GM19467 (cell line): ENCODE measurements around the gene MRPS9.
A peak's percentile ranks its signal among the peaks of the same experiment; 100 is the strongest.

Experiments
- ATAC-seq: cut with Tn5 transposase; IDR thresholded peaks from one replicate; pipeline ENCODE4 v1.9.1; 2021; ENCODE audit warnings: mild to moderate bottlenecking, moderate library complexity; ENCODE audit not compliant: unreplicated experiment

MRPS9 gene

DNA sequence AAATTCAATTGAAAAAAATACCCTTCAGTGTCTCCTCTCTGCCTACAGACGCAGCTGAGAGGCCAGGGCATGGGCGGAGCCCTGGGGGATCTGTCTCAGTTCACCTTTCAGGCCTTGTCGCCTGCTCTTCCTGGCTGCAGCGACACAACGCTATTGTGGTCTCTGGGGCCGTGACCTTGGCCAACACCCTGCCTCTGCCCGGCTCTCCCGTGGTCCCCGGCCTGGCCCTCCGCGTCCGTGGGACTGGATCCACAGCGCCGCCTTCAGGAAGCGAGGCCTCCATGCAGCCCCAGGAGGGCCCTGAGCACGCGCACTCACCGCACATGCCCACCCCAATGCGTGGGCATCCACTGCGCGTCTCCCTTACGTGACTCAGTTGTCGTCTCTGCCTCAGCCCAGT lies 81.1 kb downstream of the MRPS9 start:
- no peak for ATAC-seq

DNA sequence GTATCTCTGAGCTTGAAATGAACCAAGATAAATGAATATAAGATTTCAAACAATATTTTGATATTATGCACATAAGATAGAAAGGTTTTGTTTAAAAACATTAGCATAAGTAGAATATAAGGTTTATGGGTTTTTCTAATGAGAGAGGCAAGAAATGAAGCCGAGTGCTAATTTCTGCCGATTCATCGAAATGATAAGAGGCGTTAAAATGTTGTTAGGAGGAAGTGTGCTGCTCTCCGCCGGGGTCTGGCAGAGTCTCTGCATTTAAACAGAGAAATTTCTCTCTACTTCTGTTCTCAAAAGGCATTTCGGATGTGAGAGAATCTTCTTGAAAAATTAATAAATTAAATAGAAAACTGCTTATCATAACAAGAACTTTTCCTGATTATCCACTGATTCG lies 83.6 kb downstream of the MRPS9 start:
- ATAC-seq: no peak

DNA sequence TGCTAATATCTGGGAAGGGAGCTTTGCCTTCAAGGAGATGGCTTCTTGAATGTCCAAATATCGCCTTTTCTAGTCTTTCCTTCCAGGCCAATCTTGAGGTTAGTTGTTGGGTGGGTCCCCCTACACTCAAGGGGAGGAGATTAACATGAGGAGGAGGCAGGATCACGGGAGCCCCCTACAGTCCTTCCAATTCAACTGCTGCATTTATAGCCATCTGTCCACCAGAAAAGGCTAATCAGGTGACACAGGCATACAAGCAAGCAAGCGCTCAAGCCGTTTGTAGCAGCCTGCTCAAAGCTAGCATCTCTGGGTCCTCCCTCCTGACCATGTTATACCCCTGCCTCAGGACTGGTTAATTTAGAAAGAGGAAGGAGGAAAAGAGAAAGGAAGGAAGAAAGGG lies 87.6 kb downstream of the MRPS9 start:
- no peak for ATAC-seq

DNA sequence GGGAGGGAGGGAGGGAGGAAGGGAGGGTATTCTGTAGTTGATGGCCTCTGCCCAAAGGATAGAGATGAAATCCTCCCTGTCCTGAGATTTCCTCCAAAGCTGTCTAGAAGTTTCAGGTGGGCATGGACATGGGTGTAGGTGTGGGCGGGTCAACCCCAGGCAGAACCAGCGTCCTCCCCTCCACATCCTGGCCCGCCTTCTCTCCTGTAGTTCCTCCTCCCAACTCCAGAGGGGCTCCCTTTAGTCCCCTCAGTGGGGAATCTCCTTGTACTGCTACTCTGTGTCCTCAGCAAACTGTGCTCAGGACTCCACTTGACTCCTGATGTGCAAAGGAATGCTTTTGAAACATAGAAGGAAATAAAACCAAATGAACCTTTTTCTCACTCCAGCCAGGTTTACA lies 88.1 kb downstream of the MRPS9 start:
- no peak for ATAC-seq

DNA sequence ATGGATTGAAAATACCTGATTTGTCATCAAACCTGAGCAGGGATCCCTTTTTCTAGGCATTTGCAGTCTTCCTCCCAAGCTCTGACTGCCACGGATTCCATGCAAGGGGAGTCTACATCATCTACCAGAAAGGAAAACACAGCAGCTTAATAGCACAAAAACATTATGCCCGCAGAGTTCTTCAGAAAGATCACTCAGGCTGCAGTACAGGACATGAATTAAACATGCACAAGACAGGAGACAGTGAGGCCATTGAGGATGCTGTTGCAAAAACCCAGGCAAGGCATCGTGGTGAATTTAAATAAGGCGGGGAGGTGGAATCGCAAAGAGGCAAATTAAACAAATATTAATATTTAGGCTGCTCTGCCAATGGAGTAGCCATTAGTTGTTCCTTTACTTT lies 88.5 kb downstream of the MRPS9 start:
- no peak for ATAC-seq

DNA sequence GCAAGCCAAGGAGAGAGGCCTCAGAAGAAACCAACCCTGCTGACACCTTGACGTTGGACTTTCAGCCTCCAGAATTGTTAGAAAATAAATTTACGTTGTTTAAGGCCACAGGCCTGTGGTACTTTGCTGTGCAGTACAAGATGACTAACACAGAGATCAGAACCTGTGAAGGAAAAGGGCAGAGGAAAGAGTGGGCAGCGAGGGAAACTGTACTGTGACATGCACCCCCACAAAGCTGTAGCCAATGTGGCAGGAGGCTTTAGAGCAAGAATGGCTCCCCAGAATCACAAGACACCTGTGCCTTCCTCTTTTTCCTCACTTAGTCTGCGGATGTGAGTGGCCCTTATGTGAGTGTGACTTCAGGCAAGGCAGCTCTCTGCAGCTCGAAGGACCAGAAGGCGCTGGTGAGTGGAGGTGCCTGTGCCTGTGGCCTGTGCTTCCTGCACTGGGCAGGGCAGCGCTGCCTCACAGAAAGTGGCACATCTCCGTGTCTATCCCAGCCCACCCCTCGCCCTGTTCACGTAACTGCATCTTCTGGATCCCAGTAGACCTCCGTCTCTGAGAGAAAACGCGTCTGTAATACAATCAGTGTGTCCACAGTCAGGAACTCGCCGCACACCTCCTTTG lies 89.5 kb downstream of the MRPS9 start:
- ATAC-seq: no peak

DNA sequence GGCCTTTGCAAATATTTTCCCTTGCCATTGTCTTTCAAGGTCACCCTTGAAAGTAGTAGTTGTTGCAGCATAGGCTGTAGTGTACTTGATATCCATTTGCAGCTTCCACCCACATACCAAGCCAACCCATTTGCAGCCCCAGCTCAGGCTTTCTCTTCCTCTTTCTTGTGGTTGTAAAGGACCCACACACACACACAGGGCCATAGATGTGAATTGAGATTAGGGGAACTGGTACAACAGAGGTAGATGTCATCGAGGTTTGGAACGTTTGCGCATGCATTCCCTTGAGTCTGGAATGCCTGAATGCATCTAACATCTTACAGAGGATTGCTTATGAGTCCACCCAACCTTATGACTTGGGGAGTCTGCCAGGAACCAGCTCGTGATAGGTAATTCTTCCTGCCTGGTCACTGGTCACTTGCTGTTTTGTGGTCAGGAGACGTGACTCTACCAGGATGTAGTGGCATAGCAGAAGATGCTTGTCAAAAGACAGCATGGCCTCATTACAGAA lies 91.9 kb downstream of the MRPS9 start:
- ATAC-seq: peak; percentile 95

DNA sequence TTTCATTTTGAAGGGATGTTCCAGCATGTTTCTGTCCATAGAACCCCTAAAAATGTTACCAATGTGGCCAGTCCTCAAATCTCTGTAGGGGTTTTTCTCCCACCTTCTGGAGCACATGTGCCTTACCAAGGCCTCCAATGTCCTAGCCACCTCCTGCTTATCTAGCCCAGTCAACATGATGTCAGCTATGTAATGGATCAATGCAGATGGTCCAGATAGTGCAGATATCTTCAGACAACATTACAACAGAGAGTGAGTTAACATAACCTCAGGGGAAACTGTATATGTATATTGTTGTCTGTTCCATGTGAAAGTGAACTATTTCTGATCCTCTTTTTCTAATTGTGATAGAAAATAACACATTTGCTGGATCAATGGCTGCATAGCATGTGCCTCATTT lies 92.7 kb downstream of the MRPS9 start:
- no peak for ATAC-seq

DNA sequence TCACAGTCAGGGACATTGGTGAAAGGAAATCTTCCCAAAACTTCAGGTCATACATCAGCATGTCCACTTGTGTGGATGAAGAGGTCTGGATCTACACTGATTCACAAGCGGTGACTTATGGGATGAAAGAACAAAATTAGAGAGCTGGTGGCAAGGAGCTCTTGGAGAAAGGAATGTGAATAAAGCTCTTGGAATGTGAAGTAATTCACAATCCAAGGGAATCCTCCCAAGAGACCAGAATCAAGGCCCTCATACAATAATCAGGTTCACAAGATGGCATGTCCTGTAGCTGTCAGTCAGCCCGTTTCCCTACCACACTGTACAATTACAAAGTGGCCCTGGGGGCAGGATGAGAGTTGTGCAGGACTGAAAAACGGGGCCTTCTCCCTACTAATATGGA lies 96.2 kb downstream of the MRPS9 start:
- no peak for ATAC-seq

DNA sequence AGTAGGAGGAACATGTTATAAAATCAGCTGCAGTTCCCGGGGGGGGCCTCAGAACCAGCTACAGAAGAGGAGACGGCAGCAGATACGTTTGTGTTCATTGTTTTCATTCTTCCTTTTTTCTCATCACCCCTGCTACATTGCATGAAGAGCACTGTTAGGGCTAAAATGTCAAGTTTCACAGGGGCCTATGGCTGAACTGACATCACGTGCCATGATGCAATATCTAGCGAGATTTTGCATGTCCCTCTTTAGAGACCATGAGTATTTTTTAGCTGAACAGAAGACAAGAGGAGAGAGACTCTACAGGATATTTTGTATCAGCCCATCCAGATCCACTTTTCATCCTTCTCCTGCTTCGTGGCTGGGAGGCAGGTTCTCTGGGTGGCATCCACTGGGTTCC lies 97.6 kb downstream of the MRPS9 start:
- no peak for ATAC-seq

DNA sequence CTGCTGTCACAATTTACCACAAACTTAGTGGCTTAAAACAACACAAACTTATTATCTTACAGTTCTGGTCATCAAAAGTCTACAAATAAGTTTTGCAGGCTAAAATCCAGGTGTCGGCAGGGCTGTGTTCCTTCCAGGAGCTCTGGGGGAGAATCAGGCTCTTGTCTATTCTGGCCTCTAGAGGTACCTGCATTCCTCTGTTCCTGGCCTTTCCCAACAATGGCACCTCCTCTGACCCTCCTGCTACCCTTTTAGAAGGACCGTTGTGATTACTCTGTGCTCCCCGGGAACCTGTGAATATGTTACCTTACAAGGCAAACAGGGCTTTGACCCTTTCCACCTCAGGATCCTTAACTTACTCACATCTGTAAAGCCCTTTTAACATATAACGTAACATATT lies 98.5 kb downstream of the MRPS9 start:
- ATAC-seq: no peak

DNA sequence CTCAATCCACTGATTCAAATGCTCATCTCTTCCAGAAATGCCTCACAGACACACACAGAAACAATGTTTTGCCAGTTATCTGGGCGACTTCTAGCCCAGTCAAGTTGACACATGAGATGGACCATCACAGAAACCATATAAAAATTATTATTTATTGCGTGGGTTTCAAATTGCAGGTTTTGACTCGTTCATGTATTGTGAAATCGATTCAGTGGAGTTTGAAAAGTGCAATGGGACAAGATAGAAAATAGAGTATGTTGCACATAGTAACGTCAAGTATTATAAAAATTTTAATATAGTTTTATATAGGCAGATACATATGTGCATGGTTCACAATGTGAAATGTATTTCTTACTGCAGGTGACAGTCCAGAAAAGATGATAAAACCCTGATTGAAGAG lies 100.8 kb downstream of the MRPS9 start:
- no peak for ATAC-seq

DNA sequence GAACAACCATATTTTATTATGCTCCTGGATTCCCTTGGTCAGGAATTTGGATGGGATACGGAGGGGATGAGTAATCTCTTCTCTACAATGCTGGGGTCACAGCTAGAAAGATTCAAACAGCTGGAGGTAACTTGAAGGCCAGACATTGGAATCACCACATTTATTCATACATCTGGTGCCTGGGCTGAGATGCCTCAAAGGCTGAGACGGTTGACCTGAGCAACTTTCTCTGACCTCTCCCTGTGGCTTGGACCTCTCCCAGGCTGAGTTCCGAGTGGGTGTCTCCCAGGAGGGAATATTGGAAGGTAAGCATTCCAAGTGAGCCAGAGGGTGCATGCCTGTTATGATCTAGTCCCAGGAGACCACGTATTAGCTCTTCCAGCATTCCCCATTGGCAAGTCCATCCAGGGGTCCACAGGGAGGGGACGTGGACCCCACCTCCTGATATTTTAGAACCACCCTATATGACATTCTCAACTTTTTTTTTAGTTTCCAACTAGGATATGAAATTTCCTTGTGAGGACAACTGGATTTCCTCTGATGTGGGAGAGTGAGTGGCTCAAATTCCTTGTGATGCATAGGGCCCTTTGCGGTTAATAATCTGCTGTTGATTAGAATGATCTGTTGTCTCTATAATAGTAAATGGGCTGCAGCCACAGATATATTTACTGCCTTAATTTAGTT lies 101.8 kb downstream of the MRPS9 start:
- ATAC-seq: no peak

DNA sequence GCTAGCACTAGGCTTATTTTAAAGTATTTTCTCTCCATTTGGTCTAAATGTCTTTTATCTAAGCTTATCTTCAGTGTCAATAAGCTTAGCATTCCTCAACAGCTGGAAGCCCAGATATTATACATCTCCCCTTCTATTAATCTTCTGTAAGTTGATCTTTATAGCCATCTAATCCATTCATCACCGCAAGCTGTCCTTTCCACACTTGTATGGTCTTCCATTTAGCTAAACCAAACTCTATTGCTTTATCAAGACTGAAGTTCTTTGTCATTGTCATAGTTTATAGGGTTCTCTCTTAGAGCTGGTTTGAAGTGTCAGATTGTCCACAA lies 102.3 kb downstream of the MRPS9 start:
- ATAC-seq: no peak

DNA sequence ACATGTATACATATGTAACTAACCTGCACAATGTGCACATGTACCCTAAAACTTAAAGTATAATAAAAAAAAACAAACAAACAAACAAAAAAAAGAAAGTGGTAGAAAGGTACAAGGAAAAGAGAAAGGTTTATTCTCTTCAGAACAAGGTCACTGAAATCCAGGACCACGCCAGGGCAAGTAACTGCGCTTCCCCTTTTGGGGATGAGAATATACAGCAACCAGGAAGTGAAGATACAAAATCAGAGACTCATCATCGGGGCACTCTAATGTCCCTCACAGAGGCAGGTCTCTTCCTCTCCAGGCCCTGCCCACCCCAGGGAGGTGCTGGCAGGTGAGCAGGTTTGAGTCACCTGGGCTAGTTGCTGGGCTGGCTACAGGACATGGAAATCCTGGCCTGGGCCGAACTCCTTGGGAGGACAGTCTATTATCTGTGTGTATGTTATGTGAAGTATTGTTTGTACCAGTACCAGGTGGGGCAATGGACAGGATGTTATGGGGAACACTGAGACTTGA lies 103.3 kb downstream of the MRPS9 start:
- ATAC-seq: no peak

DNA sequence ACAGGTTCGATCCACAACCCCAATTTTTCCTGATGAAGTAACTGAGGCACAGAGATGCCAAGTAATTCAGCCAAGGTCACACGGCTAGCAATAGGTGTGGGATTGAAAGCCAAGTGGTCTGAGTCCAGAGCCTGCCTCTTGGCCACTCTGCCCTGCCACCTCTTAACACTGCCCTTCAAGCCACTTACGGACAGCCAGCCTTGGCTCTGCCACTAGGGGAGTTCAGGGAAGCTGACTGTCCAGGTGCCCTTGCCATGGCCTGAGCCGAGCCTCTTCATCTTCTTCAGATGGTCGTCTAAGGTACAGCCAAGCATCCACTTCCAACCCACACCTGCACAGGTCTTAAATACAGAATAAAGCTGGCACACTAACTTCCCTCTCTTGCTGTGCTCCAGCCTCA lies 104.4 kb downstream of the MRPS9 start:
- no peak for ATAC-seq

DNA sequence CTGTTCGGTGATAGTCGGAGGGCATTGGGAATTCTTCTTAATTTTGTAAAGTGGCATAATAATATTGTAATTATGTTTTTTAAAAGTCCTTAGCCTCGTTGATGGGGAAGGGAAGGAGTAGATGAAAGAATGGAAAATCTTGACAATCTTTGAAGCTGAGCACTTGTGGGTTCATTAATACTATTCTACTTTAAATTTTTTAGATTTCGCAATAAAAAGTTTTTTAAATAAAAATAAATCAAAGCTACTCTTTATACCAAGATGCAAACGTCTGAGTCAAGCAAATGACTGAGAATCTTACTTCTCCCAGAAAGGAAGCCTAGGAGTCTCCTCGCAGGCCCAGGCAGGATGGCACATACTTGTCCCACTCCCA lies 105.2 kb downstream of the MRPS9 start:
- no peak for ATAC-seq

DNA sequence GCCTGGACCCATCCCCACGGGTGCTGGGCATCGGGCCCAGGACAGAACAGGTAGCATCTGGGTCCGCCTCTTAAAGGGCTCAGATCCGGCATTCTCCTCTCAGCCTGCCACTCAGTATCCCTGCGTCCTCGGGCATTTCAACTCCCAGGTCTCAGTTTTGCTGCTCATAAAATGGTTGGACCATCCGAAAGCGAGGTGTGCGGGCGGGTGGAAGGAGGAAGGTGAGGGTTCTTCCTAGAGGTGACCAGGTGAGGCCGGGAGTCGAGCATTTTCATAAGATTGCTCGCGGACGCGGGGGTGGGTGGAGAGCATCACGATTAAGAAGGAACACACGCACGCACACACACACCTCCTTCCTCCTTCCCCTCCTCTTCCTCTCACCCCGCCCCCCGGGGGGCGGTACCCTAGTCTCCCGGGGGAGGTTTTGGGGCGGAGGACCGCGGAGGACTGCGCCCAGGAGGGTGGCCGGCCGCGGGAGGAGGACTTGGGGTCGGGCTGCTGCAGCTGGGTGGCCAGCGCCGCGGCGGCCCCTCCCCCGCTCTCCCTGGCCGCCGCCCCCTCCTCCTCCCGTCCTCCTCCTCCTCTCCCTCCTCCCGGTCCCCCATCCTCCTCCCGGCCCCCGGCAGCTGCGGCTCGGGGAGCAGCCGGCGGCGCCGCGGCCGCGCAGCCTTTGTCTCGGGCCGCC lies 105.7 kb downstream of the MRPS9 start:
- no peak for ATAC-seq

DNA sequence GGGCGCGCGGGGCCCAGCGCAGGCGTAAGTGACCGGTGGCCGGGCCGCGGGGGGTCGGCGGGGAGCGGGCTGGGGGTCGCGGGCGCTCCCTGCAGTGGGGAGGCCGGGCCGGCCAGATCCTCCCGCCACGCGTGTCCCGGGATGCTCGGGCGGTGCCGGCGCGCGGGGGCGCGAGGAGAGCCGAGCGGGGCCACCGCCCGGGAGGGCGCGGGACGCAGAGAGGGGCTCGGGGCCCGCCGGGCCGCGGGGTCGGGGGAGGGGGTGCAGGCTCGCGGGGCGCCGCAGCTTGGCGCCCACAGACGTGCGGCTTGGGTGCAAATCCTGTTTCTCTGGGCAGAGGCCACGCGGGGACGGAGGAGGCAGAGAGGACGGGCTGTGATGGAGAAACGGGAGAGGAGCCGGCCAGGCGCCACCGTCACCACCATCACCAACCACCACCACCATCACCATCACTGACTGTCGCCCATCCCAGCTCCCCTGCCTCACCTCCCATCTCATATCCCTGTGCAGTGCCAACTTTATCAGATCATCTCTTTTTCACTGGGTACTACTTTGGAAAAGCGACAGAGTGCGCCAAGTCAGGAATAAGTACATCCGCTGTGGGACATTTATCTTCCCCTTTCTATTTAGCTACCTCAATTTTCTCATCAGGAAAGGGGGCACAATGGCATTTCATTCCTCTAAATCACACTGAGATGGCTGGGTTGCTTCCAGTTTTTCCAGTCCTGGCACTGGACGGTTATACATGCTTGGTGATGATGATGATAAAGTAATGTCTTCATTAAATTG lies 106.5 kb downstream of the MRPS9 start:
- ATAC-seq: no peak

DNA sequence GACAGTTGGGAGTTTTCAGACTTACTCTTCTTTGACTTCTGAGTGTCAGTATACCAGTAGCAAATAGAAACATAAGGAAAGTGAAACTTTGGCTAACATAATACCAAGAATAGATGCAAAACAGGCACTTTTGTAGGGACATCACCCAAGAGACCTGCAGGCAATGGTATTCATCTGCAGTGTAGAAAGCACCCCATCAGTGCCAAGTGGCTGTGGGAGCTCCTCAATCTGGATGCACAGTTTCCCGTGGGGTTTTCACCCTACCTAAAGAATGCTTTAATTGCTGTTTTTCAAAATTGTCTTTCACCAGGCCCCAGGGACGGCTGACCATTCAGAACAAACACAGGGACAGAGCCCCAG lies 107.1 kb downstream of the MRPS9 start:
- ATAC-seq: no peak

DNA sequence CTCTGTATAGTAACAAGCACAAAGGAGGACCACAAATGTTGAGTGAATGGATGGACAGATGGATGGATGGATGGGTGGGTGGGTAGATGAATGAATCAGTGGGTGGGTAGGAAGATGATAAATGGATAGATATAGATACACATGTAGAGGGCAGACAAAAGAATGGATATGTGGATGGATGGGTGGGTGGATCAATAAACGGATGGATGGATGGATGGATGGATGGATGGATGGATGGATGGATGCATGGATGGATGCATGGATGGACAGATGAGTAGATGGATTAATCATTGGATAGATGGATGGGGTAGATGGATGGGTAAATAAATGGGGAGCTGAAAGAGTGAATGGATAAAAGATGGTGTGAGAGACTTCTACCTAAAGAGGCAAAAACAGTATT lies 111.4 kb downstream of the MRPS9 start:
- no peak for ATAC-seq
